Endodermal cell (in vitro differentiated cells): ENCODE measurements around the gene RPL32. TPM values are rescaled to one million over a fixed set of nuclear protein-coding genes. Genes with fewer than 3 reads are reported as not detected.

Source experiments
- DNase-seq: peaks from one replicate; pipeline ENCODE4 v3.0.0-alpha.2; 2017
- H3K27ac ChIP-seq: 2 replicates; pipeline ENCODE4 v1.5.1; 2013; ENCODE audit warnings: mild to moderate bottlenecking, low read depth, low read length, moderate library complexity
- H3K27me3 ChIP-seq: 2 replicates; pipeline ENCODE4 v1.6.1; 2013; ENCODE audit warnings: mild to moderate bottlenecking, low read length, moderate library complexity; ENCODE audit not compliant: insufficient read depth, control insufficient read depth, poor library complexity, severe bottlenecking
- H3K36me3 ChIP-seq: 2 replicates; pipeline ENCODE4 v1.7.0; 2013; ENCODE audit warnings: mild to moderate bottlenecking, low read length, moderate library complexity; ENCODE audit not compliant: control insufficient read depth, insufficient read depth
- H3K4me1 ChIP-seq: one replicate; pipeline ENCODE4 v1.7.0; 2013; ENCODE audit warnings: low read length; ENCODE audit not compliant: control insufficient read depth, insufficient read depth
- H3K4me3 ChIP-seq: 2 replicates; pipeline ENCODE4 v1.5.1; 2013; ENCODE audit warnings: mild to moderate bottlenecking, low read length, moderate library complexity
- H3K9ac ChIP-seq: 2 replicates; pipeline ENCODE4 v1.6.1; 2013; ENCODE audit warnings: mild to moderate bottlenecking, low read length, moderate library complexity; ENCODE audit not compliant: poor library complexity, severe bottlenecking; ENCODE audit errors: extremely low read depth
- H3K9me3 ChIP-seq: 2 replicates; pipeline ENCODE4 v1.6.1; 2013; ENCODE audit warnings: mild to moderate bottlenecking, low read length, moderate library complexity; ENCODE audit not compliant: control insufficient read depth
- H3K27ac Mint-ChIP-seq: 2 replicates; pipeline ENCODE4 v1.8.0; 2020; ENCODE audit warnings: mixed read lengths
- H3K27me3 Mint-ChIP-seq: 2 replicates; pipeline ENCODE4 v1.8.0; 2021; ENCODE audit warnings: mild to moderate bottlenecking, mixed read lengths; ENCODE audit not compliant: insufficient read depth
- H3K36me3 Mint-ChIP-seq: 2 replicates; pipeline ENCODE4 v1.8.0; 2020; ENCODE audit warnings: low read depth, mixed read lengths
- H3K4me1 Mint-ChIP-seq: 2 replicates; pipeline ENCODE4 v1.8.0; 2020; ENCODE audit warnings: mixed read lengths
- H3K4me3 Mint-ChIP-seq: 2 replicates; pipeline ENCODE4 v1.8.0; 2020; ENCODE audit warnings: mild to moderate bottlenecking, moderate library complexity, mixed read lengths
- H3K9me3 Mint-ChIP-seq: 2 replicates; pipeline ENCODE4 v1.8.0; 2020; ENCODE audit warnings: mild to moderate bottlenecking, mixed read lengths
- WGBS, 2 experiments: methylation state at CpG; one replicate each; pipeline versions ENCODE4 v1.1.5 to v1.1.7; 2013; ENCODE audit warnings: missing lambda C conversion rate in 2 of 2, mixed read lengths in 1 of 2; ENCODE audit not compliant: insufficient coverage in 1 of 2, insufficient read length in 1 of 2; 5-methylcytosine and 5-hydroxymethylcytosine counted together
- total RNA-seq, 2 donors: library from RNA; stranded (reverse); fragmentation: NEBNext Ultra II Directional in 1 of 2; extraction: Animal tissue kit (Norgen Biotek cat#: 25700) in 1 of 2; gene quantifications; 2 replicates in 1 of 2; 3 replicates in 1 of 2; pipeline ENCODE4 v1.2.1, GENCODE V29; 2021
- TF ChIP-seq, protein P1 (sequence below): fragments of 200-600 bp; sonication (generic); conservative IDR thresholded peaks from 2 replicates; pipeline ENCODE4 v1.5.0; 2021; ENCODE audit warnings: antibody characterized with exemption, mild to moderate bottlenecking

RPL32 gene
- total RNA-seq, 2 donors from 2014 or later: 1,362 to 1,580 TPM

DNA sequence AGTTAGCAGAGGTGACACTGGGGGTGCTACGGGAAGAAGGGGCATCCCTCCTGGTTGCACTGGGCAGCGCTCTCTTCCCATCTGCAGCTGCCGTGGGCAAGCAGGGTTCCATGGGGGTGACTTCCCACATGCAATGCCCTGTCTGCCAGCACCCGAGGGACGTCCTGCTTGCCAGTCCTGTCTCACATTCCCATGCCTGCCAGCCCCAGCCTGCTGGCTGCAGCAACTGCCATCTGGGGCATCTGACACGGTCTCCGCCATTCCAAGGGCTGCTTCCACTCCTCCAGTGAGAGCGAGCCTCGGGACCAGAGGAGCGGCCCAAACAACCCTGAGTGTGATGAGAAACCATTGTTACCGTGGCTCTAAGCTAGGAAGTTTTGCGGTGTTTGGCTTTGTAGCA is 45.4 kb upstream of the RPL32 start:
- Histone ChIP-seq H3K4me3 (no peak overlapping the region), H3K27ac (no peak overlapping the region), H3K9ac (no peak overlapping the region), H3K9me3 (no peaks in the 10 kb centered on the region), H3K4me1 (no peaks in the 10 kb centered on the region), H3K36me3 (no peaks in the 10 kb centered on the region), H3K27me3 (peaks cover 35% of the 10 kb centered on the region)
- peaks cover 1% of the 10 kb centered on the region for H3K4me1 Mint-ChIP-seq
- peaks cover 62% of the 10 kb centered on the region for H3K27me3 Mint-ChIP-seq
- no peak for DNase-seq
- peaks cover 8% of the 10 kb centered on the region for H3K9me3 Mint-ChIP-seq
- TF ChIP-seq, protein P1, sequence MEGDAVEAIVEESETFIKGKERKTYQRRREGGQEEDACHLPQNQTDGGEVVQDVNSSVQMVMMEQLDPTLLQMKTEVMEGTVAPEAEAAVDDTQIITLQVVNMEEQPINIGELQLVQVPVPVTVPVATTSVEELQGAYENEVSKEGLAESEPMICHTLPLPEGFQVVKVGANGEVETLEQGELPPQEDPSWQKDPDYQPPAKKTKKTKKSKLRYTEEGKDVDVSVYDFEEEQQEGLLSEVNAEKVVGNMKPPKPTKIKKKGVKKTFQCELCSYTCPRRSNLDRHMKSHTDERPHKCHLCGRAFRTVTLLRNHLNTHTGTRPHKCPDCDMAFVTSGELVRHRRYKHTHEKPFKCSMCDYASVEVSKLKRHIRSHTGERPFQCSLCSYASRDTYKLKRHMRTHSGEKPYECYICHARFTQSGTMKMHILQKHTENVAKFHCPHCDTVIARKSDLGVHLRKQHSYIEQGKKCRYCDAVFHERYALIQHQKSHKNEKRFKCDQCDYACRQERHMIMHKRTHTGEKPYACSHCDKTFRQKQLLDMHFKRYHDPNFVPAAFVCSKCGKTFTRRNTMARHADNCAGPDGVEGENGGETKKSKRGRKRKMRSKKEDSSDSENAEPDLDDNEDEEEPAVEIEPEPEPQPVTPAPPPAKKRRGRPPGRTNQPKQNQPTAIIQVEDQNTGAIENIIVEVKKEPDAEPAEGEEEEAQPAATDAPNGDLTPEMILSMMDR: no peak
- no peak overlapping the region for H3K4me3 Mint-ChIP-seq
- H3K27ac Mint-ChIP-seq: no peak overlapping the region
- 85 to 90% methylated on average over 10 to 12 of the region's 12 CpGs for WGBS, 2 experiments
- no peaks in the 10 kb centered on the region for H3K36me3 Mint-ChIP-seq

DNA sequence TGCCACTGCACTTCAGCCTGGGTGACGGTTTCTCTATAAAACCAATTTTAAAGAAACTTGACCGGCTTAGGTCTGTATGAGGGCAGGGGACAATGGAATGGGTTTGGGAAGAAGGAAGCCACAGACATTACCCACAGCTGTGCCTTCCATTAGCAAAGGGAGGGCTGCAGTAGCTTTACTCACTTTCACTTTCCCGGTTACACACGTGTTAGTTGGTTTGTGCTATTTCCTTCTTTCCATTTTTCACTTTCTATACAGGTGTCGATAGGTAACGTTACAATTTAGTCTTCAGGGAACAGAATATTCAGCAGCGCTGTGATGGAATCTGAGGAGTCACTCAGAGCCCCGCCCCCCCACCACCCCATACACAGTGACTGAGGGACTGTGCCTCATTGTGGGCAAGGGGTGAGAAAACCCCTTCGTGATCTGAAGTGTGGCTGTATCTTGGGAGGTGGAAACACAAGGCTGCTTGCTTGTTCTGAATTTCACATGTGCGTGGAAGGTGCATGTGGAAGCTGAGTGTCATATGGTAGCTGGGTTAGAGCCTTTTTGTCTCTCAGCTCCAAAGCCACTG is 44.8 kb upstream of the RPL32 start:
- Mint-ChIP-seq H3K4me3 (no peak overlapping the region), H3K27me3 (peaks cover 60% of the 10 kb centered on the region), H3K27ac (no peak overlapping the region), H3K9me3 (peaks cover 8% of the 10 kb centered on the region), H3K36me3 (no peaks in the 10 kb centered on the region), H3K4me1 (peaks cover 1% of the 10 kb centered on the region)
- TF ChIP-seq, protein P1: no peak
- no peaks in the 10 kb centered on the region for H3K36me3 ChIP-seq
- H3K4me3 ChIP-seq: no peak overlapping the region
- H3K27ac ChIP-seq: no peak overlapping the region
- H3K9ac ChIP-seq: no peak overlapping the region
- H3K9me3 ChIP-seq: no peaks in the 10 kb centered on the region
- H3K4me1 ChIP-seq: no peaks in the 10 kb centered on the region
- DNase-seq: no peak
- H3K27me3 ChIP-seq: peaks cover 30% of the 10 kb centered on the region
- WGBS, 2 experiments: 87 to 89% methylated on average over 4 to 10 of the region's 10 CpGs

DNA sequence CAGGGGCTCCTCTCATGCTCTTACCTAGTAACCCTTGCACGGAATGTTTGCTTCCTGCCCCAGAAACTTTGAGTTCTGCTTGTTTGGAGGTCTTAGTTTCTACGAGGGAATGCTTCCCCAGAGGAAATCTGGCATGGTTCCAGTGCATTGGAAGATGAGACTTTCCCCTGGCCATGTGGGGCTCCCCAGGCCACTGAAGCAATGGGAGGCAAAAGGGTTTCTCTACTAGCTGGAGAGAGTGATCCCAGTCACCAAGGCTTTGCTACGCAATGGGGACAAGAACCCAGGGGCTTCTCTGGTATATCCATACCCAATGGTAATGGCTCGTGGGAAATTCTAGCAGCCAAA is 44.2 kb upstream of the RPL32 start:
- TF ChIP-seq, protein P1: no peak
- Mint-ChIP-seq H3K36me3 (no peaks in the 10 kb centered on the region), H3K9me3 (peaks cover 8% of the 10 kb centered on the region), H3K27me3 (peaks cover 56% of the 10 kb centered on the region), H3K27ac (no peak overlapping the region), H3K4me1 (peaks cover 1% of the 10 kb centered on the region), H3K4me3 (no peak overlapping the region)
- Histone ChIP-seq H3K4me3 (no peak overlapping the region), H3K9ac (no peak overlapping the region), H3K36me3 (no peaks in the 10 kb centered on the region), H3K4me1 (no peaks in the 10 kb centered on the region), H3K9me3 (no peaks in the 10 kb centered on the region), H3K27ac (no peak overlapping the region), H3K27me3 (peaks cover 24% of the 10 kb centered on the region)
- WGBS, 2 experiments: 85 to 93% methylated on average over 4 of the region's 4 CpGs
- DNase-seq: no peak
